Measurements from ENCODE around the gene CEP152.

The CEP152 gene

DNA sequence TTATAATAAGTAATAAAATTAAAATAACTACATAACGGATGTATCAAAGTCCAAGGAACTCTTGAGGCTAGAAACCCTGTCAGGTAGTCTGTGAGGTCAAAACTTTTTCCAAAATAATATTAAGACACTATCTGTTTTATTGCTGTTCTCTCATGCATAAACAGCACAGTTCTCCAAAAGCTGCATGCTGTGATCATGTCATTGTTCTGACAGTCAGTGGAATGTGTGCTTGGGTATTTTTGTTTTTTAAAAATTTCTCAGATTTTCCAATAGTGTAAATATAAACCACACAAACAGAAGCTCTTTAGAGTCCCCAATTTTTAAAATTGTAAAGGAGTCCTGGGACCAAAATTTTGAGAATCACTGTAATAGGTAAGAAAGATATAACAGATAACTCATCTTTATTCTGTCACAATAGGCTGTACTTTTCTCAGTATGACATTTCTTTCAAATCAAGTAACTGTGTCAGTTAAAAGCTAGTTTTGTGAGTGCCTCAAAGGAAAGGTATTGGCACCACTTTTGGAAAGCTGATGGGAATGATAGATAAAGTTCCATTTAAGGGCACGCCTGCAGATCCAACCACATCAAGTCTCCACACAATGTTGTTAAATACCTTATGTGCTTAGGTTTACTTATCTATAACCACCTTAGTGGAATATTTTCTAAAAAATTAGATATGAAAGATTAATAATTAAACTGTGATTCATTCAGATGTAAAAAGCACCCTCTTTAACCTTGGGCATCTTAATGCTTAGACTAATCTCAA lies 49.3 kb downstream of the CEP152 start:
- no peak for DNase-seq

DNA sequence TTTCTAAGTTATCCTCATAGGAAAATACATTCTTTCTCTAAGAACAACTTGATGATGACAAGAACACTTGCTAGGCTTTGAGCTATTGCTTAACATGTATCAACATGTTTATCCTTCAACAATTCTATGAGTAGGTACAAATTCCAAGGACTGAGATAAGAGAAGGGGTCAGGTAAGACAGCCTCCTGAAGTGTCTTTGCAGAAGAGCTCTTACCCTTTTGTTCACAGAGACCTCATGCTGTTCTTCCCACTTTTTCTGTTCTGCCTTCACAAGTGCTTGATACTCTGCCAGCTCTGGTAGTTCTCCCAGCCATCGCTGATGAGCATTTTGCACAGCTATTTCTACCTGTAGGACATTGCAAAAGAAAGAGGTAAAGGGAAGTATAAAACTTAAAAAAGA lies 50.9 kb downstream of the CEP152 start:
- DNase-seq, result no peak

DNA sequence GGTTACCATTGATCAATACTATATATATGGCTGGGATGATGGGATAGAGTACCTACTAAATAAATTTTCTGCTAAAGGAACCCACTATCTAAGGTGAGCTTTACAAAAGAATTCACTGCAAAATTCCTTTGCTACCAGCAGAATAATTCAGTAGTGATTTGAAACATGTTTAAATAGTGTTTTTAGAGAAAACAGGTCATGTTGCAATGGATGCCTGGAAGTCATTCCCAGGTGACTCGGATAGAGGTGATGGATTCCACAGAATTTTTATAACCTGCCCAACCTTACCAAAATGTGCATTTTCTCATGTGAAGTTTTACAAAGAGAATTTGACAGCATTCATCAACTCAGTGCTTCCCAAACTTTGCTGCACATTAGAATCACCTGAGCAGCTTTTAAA lies 53.2 kb downstream of the CEP152 start:
- no peak for DNase-seq

DNA sequence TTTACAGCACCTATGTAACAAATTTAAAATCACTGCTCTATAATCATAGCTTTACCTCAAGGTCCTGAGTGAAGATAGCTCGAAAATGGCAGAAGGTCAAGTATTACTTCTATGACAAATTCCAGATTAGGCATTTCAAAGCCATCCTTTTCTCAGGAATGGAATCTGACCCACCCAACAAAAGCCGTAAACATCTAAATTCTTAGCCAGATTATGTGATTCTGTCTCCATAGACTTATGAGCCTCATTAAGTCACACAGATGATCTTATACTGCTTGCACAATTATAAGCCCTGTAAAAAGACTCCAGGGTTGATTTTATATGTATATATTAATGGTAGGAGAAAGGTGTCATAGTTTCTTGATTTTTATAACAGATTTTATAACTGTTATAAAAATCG lies 56.9 kb downstream of the CEP152 start:
- no peak for DNase-seq

DNA sequence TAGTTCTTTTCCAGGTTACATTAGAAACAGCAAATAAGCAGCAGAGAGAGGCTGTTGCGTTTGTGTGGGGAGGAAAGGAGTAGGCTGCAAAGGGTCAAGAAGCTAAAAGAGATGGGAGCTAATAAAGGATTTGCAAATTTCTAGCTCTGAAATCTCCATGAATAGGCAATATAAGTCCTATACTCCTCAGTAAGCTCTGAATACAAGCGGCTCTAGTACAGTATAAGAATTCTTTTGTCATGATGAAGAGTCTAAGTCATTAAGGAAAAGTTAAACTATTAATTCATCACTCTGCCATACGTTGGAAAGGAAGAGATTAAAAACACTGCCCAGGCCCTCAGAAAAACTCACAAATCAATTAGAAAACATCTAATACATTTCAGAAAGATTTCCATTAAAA lies 59.3 kb downstream of the CEP152 start:
- no peak for DNase-seq

DNA sequence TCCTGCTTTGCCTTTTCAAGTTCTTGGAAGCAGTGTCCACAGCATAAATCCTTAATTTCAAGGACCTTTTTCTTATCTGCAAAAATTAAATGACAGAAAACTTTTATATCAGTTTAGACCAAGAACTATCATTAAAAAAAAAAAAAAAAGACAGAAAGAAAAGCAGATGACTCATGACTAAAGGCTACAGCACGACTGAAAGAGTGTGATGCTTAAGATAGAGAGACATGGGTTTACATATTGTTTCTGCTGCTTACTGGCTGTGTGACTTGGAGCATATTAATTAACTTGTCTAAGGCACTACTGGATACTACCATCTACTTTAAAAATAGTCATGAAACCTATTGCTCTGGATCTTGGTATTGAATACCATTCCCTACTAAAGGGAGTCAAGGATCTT lies 62.3 kb downstream of the CEP152 start:
- DNase-seq, result no peak

DNA sequence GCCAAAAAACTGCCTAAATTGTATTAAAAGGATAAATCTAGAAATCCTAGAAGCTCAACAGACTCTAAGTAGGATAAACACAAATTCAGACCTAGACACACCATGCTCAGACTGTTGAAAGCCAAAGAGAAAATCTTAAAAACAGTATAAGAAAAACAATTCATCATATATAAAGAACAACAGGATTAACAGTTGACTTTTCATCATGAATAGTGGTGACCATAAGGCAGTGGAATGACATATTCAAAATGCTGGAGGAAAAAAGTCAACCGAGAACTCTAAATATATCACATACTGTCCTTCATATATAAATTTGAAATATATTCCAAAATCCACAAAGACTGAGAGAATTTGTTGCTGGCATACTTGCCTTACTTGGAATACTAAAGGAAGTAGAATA lies 77.3 kb downstream of the CEP152 start:
- no peak for DNase-seq

DNA sequence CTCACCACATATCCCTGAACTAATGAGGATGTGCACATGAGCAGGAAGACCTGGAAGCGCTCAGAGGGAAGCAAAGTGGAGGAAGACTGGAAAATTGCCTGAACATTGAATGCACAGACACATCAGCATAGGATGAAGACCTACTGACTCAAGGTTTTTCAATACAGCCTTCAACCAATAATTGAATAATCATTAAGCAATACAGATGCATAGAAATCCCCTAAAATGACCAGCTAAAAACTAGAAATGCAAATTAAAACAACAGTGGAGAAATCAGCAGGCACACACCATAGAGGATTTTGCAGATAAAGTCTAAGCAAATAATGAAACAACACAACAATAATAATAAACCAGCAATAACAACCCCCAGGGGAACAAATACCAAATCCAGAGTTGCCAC lies 80.4 kb downstream of the CEP152 start:
- DNase-seq, result no peak

DNA sequence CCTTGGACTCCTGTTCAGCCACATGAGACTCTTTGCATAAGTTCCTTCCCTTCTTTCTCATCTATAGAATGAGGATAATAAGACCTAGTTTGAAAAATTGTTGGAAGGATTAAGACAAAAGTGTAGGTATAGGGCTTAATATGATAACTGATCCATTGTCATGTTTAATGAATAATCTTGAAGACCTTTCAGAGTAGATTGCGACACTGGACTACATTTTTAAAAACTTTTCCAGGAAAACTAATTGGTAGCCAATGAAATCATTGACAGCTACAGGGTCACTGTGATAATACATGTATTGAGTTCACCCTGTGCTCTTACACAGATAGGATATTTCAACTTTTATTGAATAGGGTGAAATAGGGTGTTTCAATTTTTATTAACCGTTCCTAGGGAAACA lies 86.9 kb downstream of the CEP152 start:
- DNase-seq, result no peak

DNA sequence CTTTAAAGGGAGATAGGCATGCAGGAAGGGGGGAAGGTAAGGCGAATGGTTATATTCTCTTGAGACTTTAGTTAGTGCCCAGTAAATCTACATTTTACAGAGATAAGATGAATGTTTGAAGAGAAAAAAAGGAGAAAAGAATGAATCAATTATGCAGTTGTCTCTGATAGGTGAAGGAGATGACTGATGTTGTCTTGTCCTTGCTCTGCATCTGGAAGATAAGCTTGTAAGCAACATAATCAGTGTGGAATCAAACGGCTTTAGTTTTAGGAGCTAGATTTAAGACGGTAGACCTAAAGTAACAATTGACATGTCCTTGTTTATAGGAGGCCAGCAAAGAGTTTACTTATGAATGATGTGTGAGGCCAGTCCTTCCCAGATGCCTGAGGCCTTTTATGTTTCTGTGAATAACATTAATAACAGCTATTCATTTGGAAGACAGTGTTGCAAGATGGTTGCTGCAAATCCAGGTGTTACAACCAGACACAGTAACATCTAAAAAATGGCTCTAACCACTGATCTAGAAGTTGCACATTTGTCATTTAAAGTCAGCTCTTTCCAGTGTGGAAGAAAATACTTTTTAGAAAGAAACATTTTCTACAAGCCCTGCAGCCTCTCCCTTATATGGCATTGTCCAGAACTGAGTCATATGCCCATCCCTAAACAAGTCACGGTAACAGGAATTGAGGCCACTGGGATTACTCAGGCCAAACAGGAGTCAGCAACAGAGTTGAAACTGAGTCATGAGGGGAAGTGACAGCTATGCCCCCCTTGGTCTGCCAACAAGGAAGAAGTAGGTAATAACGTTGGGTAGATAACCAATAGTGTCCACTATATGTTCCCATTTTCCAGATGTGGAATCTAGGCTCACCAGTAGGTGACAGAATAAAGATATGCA lies 87.9 kb downstream of the CEP152 start:
- no peak for DNase-seq

DNA sequence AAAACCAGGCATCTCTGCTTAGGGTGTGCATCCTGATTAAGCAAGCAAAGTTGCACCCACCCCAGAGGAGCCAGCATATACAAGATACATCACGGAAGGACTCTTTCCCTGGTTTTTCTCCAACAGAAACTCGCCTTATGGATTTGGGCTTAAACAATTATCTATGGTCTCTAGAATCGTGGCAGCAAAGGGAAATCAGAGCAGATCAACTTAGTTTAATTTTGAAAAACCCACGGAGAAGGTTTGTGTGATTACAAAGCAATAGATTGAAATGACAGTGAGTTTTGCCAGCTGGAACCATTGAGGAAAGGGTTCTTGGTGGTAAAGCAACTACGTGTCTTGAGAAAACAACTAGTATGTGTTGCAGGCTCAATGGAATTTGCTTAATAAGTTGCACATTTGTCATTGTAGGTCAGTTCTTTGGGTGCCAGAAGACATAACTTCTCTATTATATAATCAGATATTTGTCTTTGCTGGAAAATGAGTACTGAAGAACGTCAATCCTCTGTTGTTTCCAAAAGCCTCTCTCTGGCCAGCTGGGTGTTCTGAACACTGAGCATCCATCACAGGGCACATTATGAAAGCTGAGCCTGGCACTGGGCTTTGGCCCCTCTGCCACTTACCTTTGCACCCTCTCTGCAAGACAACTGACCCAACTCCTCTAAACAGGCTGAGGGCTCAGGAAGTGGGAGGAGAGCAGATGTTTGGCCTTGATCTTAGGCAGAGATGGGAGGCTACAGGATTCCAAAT lies 89.6 kb downstream of the CEP152 start:
- no peak for DNase-seq

DNA sequence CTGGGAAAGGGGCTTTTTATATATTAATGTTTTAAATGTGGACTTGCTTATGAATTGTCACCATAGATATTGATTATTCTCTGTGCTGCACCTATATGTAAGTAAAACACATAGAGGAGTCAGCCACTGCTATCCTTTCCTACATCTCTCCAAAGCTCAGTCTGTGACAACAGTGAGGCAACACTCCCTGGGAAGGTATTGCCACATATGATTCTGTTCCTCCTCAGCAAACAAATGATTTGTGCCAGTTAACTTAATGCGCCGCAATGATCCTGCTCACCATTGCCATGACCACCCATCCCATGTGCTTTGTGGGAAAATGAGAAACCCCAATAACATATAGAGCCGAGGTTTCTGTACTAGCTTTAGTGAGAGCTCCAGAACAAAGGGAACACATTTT lies 90.2 kb downstream of the CEP152 start:
- no peak for DNase-seq

DNA sequence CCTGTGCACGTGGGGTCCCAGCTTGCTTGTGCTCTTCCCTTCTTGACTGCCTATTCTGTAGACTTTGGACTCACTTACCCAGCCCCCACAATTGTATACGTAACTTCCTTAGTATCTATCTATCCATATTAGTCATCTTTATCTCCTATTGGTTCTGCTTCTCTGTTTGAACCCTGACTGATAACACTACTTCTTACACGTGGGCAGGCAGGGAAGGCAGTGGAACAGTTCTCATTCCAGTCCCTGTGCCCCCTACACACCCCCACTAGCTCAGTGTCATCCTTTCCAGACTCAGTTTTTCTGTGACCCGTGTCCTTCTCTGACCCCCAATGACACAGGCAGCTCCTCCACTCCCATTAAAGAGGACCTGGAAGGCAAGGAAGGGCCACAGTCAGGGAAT lies 91.2 kb downstream of the CEP152 start:
- DNase-seq, result no peak

DNA sequence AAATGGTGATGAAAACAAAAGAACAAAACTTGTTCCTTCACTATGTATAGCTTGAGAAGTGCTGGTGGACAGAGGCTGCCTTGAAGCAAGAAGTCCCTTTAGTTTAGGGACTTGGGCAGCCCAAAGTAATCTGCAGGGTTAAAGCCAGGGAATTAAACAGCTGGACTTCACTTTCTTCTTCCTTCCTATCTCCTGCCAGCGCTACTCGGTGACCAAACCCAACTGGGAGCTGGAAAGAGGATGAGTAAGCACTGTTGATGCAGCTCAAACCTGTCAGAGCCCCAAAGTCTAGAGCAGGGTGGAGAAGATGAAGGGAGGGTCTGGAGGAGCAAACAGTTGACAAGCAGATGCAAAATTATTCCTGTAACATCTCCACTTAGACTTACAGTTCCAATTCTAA lies 92.2 kb downstream of the CEP152 start:
- no peak for DNase-seq

DNA sequence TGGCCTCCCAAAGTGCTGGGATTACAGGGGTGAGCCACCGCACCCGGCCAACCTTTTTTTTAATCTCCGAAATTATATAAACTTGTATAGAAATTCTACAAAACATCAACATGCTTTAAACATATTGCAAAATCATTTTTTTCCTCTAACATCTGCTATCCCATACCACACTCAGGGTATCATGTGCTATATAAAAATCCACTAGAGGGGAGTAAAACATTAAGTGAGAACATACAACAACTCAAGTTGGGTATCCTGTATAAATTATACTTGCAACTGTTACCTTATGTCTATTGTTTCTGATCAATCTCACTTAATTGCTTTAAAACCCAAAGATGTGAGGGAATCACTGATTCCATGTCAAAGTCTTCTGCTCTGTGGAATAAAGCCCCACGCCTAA lies 93.4 kb downstream of the CEP152 start:
- no peak for DNase-seq

DNA sequence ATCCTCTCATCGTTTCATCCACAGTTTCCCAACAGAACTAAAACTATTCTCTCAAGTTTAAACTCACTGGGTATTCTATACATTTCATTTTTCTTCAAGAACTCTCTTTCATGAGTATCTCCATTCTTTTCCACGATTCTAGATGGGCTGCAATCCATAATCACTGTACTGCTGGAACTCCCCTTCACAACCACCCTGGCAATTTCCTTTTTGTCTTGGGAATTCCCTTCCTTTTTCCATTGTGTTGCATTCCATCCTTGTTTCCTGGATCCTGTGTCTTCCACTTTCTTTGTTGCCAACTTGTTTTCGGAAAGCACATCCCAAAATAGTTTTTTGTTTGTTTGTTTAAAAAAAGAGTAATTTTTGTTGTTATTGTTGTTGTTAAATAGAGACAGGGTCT lies 98.3 kb downstream of the CEP152 start:
- DNase-seq, result no peak

DNA sequence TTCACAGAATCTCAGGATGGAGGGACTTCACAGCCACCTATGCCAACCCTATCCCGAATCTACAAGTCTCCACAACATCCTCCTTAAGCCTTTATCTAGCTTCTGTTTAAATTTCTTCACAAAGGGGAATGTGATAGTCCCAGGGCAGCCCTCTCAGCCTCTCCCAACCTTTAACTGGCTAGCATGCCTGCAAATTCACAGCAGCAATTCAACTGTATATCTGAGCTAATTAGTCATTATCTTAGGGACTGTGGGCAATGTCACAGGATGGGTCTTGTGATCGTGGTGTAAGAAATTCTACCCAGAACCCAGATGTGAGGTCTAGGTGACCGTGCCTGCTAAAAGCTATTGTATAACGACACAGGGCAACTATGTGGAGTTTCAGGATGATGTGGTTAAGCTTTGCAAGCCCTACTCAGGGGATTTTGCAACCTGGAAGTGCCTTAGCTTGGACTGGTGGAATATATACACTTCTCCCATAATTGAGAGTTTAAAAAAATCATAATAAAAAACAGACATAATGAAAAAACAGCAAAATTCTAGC lies 99.8 kb downstream of the CEP152 start:
- DNase-seq, result no peak

DNA sequence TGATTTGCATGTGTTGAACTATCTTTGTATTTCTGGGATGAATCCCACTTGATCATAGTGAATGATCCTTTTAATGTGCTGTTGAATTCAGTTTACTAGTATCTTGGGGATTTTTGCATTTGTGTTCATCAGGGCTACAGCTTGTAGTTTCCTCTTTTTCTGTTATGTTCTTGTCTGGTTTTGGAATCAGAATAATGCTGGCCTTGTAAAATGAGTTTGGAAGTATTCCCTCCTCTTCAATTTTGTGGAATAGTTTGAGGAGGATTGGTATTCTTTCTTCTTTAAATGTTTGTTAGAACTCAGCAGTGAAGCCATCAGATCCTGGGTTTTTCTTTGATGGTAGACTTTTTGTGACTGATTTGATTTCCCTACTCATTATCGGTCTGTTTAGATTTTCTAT lies 102.2 kb downstream of the CEP152 start:
- DNase-seq, result no peak

DNA sequence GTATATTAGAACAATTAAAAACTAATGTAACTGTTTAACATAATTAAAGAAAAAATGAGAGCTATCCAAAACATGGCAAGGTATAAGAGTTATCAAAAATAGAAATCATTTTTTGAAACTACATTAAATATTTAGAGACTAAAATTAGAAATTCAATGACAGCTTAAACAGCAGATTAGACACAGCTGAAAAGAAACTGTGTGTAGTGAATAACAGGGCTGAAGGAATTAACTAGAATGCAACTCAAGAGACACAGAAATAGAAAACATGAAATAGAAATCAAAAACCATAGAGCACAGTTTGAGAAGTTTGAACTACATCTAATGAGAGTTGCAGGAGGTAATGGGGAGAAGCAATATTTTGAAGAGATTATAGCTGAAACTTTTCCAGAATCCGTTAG lies 105.5 kb downstream of the CEP152 start:
- no peak for DNase-seq

DNA sequence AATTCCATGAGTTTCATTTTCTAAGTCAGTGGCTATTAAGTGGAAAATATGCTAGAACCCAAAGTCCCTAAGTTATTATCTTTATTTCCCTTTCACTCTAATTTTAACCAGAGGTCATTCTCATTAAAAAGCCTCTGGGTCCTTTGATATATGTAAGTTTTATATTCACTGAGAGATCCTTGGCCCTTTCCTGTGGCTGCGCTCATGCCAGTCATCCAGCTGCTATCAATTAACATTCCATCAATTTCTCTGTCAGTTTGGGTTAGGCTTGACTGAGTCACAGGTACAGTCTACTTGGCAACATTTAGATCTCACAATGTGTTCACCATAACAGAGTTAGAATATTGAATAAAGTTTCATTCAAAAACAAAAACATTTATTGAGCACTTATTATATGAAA lies 107.3 kb downstream of the CEP152 start:
- no peak for DNase-seq

DNA sequence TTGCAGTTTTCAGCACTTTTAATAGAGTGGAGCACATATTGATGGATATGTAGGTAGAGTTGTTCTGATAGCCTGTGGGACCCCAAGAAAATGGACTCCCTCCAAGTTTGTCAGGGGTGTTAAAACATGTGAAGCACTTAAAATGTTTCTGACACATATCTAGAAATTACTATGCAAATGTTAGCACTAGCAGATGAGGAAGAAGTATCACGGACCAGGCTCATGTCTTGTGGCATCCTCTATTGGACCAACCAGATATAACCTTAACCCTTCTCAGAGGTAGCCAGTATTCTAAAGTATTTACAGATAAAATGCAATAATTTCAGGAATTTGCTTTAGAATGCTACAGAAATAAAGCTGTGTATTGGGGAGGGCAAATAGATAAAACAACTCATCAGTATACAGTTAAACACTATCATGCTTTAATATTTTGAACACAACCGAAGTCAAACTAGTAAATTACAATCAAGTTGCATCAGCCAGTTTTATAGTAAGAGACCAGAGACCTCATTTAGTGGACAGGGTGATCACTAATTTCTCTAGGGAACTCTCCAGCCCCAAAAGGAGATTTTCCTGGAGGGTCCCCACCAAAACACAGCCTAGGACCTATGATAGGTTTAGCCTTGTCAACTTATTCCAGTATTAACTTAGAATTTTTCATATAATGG lies 108.2 kb downstream of the CEP152 start:
- DNase-seq, result no peak

DNA sequence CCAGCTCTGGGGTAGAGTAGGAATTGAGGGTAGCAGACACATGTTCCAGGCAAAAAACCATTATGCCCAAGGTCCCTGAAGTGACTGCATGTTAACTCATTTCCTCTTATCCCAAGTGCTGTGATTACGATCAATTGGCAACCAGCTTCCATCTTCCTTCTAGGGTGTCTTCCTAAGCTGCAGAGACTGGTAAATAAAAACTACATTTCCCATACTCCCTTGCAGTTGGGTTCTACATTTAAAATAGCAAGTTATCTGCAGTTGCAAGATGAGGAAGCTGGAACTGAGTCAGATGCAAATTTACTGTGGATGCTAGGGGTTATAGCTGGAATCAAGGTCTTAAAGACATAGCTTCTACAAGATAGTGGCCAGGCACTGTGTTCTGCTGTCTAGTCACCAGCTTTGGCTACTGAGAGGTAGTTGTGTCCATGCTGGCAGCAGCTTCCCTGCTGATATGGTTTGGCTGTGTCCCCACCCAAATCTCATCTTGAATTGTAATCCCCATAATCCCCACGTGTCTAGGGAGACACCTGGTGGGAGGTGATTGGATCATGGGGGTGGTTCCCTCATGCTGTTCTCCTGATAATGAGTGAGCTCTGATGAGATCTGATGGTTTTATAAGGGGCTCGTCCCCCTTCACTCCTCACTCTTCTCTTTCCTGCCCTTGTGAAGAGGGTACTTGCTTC lies 114.1 kb downstream of the CEP152 start:
- no peak for DNase-seq
